Subcutaneous abdominal adipose tissue (tissue), 5 donors: ENCODE measurements around the gene MYOF.
A peak's percentile ranks its signal among the peaks of the same experiment; 100 is the strongest.

Source experiments
- H3K27ac ChIP-seq: one replicate; pipeline ENCODE4 v1.7.0; 2013; ENCODE audit warnings: low read depth, mild to moderate bottlenecking, inconsistent platforms, low read length, moderate library complexity
- H3K27me3 ChIP-seq, 5 donors: one replicate each; pipeline ENCODE4 v1.7.0; 2013; ENCODE audit warnings: low read length in 5 of 5, inconsistent platforms in 1 of 5; ENCODE audit not compliant: control insufficient read depth in 5 of 5, insufficient read depth in 4 of 5
- H3K36me3 ChIP-seq, 5 donors: one replicate each; pipeline ENCODE4 v1.7.0; 2013; ENCODE audit warnings: low read length in 5 of 5; ENCODE audit not compliant: control insufficient read depth in 5 of 5, insufficient read depth in 5 of 5
- H3K4me1 ChIP-seq, 5 donors: one replicate each; pipeline ENCODE4 v1.7.0; 2013; ENCODE audit warnings: low read length in 5 of 5, mild to moderate bottlenecking in 3 of 5, moderate library complexity in 1 of 5; ENCODE audit not compliant: control insufficient read depth in 5 of 5, insufficient read depth in 5 of 5
- H3K4me3 ChIP-seq, 5 donors: one replicate each; pipeline ENCODE4 v1.7.0; 2013; ENCODE audit warnings: low read length in 5 of 5, low read depth in 1 of 5
- H3K9ac ChIP-seq, 5 donors: one replicate each; pipeline ENCODE4 v1.7.0; 2013; ENCODE audit warnings: low read length in 5 of 5, mild to moderate bottlenecking in 4 of 5, moderate library complexity in 3 of 5
- H3K9me3 ChIP-seq, 5 donors: one replicate each; pipeline ENCODE4 v1.7.0; 2013; ENCODE audit warnings: low read length in 5 of 5; ENCODE audit not compliant: control insufficient read depth in 5 of 5
- donor health status: healthy.
- donor health status: healthy.
- donor health status: healthy.
- donor health status: healthy.
- donor health status: healthy.

Gene MYOF

DNA sequence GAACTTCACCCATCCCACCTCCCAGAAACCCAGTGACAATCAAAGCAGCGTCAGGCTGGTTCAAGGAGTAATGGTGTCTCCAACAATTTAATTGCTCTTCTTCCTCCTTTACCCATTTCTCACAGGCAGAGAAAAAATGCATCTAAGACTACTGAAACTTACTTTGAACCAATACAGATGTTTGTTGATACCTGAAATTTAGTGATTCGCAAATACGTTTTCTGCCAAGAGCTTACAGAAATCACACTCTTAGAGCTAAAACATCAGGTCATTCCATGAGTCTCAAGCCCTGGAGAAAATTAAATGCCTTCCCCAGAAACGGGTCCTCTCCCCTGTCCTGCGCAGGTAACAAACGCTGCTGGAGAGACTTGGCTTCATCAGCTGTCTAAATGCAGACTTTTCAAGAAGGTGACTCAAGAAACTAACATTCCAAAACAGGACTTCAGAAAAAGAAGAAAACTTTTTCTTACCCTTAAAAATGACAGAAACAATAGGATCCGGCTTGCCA lies 443 bp downstream of the MYOF start:
- Histone ChIP-seq H3K27ac (peak overlapping the region; percentile 99), H3K36me3 (no peaks in the 10 kb centered on the region), H3K4me1 (peaks cover 1 to 31% (median 16%) of the 10 kb centered on the region in 5 donors), H3K9me3 (no peaks in the 10 kb centered on the region), H3K9ac (peak overlapping the region; percentile 85 to 94 (median 89)), H3K27me3 (no peaks in the 10 kb centered on the region), H3K4me3 (peak overlapping the region; percentile 75 to 97 (median 87))

GRCh38 chr10:93478873-93479272 lies 3.3 kb downstream of the MYOF start:
- peaks cover 1 to 38% (median 19%) of the 10 kb centered on the region in 5 donors for H3K4me1 ChIP-seq
- H3K9me3 ChIP-seq, result no peaks in the 10 kb centered on the region
- H3K27ac ChIP-seq, result no peak overlapping the region
- H3K36me3 ChIP-seq, result peaks cover 0 to 3% (median 0%) of the 10 kb centered on the region in 5 donors
- H3K4me3 ChIP-seq, result no peak overlapping the region
- H3K9ac ChIP-seq, result no peak overlapping the region
- no peaks in the 10 kb centered on the region for H3K27me3 ChIP-seq

- Histone ChIP-seq H3K9me3 (no peaks in the 10 kb centered on the region), H3K4me3 (no peak overlapping the region), H3K4me1 (peaks cover 1 to 41% (median 23%) of the 10 kb centered on the region in 5 donors), H3K36me3 (peaks cover 0 to 3% (median 0%) of the 10 kb centered on the region in 5 donors), H3K27me3 (no peaks in the 10 kb centered on the region), H3K27ac (no peak overlapping the region), H3K9ac (no peak overlapping the region)
These were observed 5.4 kb downstream of the MYOF start for GRCh38 chr10:93476756-93477155.

DNA sequence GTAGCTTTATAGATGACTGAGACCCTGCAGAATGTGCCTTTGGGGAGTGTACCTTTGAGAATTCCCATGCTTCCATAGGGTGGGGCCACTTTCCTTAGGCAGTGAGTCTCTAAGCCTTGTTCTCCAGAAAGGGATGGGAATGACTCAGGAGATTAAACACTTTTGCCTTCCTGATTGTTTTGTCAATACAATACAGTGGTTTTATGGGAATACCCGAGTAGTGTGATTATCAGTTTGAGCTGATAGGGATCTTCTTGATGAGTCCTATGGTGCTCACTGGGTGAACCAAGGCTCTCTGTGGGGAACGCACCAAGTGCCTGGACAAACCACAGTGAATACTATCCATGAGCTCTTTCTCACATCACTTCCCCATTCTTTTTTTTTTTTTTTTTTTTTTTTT lies 6.3 kb downstream of the MYOF start:
- peaks cover 0 to 3% (median 0%) of the 10 kb centered on the region in 5 donors for H3K36me3 ChIP-seq
- no peaks in the 10 kb centered on the region for H3K27me3 ChIP-seq
- H3K4me1 ChIP-seq, result peaks cover 1 to 38% (median 23%) of the 10 kb centered on the region in 5 donors
- no peak overlapping the region for H3K9ac ChIP-seq
- H3K27ac ChIP-seq, result peak overlapping the region; percentile 10
- H3K9me3 ChIP-seq, result no peaks in the 10 kb centered on the region
- H3K4me3 ChIP-seq, result no peak overlapping the region

DNA sequence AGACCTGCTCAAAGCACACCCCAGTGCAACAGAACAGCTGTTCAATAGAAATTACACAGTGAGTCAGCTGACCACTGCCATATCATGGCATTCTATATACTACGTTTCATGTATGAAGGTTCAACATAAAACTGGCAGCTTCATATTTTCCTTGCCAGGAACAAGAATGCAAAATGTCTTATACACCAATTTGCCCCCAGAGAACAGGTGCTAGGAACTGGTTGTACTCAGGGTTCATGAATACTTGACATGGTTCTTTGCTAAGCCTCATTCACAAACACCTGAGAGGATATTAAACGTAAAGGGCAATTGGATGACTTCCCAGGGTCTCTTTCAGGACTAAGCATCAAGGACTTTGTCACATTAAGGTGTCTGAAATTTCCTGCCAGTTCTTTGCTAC lies 6.9 kb downstream of the MYOF start:
- no peak overlapping the region for H3K27ac ChIP-seq
- peaks cover 0 to 3% (median 0%) of the 10 kb centered on the region in 5 donors for H3K36me3 ChIP-seq
- H3K9ac ChIP-seq, result no peak overlapping the region
- no peaks in the 10 kb centered on the region for H3K9me3 ChIP-seq
- H3K4me1 ChIP-seq, result peaks cover 0 to 34% (median 24%) of the 10 kb centered on the region in 5 donors
- H3K4me3 ChIP-seq, result no peak overlapping the region
- no peaks in the 10 kb centered on the region for H3K27me3 ChIP-seq

DNA sequence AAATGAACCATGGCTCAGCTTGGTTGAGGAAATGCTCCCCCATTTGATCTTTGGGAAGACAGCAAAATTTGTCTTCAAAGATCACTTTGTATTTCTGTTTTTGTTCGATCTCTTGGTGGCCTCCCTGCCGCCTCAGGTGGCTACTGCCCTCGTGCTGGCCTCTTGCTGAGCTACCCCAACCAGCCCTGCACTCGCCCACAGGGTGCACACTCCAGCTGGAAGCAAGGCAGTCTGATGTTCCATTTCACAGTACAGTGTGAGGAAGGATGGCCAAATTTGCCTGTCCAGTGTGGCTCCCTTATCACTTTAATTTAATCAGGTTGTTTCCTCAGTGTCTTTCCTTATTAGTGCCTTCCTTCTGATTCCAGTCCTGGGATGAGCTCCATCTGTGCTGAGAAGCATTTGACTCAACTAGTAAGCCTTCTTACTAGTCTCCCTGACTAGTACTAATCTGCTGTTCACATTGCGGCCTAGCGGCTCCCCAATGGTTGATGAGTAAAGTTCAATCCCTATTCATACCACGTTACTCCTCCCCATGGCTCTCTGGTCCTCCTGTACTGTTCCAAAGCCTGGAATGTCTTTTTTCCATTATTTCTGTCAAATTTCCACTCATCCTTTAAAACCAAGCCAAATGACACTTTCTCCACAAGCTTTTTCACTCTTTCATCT lies 8.2 kb downstream of the MYOF start:
- H3K36me3 ChIP-seq, result peaks cover 0 to 6% (median 4%) of the 10 kb centered on the region in 5 donors
- peaks cover 0 to 26% (median 20%) of the 10 kb centered on the region in 5 donors for H3K4me1 ChIP-seq
- no peak overlapping the region for H3K27ac ChIP-seq
- no peaks in the 10 kb centered on the region for H3K27me3 ChIP-seq
- H3K9me3 ChIP-seq, result no peaks in the 10 kb centered on the region
- no peak overlapping the region for H3K4me3 ChIP-seq
- H3K9ac ChIP-seq, result no peak overlapping the region

GRCh38 chr10:93473161-93473560 lies 9.0 kb downstream of the MYOF start:
- H3K9ac ChIP-seq, result no peak overlapping the region
- H3K4me3 ChIP-seq, result no peak overlapping the region
- H3K27me3 ChIP-seq, result no peaks in the 10 kb centered on the region
- H3K4me1 ChIP-seq, result peaks cover 0 to 26% (median 23%) of the 10 kb centered on the region in 5 donors
- H3K36me3 ChIP-seq, result peaks cover 0 to 8% (median 6%) of the 10 kb centered on the region in 5 donors
- H3K27ac ChIP-seq, result no peak overlapping the region
- no peaks in the 10 kb centered on the region for H3K9me3 ChIP-seq

DNA sequence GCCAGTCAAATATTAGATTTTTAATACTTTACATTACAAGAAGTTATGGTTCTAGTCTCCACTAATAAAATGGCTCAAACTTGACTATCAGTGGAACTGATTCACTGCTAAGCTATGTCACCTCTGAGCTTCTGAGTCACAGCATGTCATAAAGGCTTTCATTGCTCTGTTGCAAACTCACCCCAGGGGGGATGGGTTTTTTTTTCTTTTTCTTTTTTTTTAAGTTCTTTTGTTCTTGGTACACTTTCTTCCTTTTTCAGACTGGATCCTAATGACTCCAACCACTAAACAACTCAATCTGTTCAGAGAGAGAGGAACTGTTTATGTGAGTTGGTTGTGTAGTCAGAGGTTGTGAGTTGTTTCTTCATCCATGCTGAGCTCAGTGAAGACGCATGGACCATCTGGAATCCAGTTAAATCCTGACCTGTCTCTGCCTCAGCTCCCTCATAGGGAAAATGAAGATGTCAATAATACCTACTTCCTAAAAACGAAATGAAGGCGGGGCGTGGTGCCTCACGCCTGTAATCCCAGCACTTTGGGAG lies 11.0 kb downstream of the MYOF start:
- Histone ChIP-seq H3K4me3 (no peak overlapping the region), H3K36me3 (peaks cover 0 to 8% (median 6%) of the 10 kb centered on the region in 5 donors), H3K9me3 (no peaks in the 10 kb centered on the region), H3K4me1 (peaks cover 0 to 33% (median 28%) of the 10 kb centered on the region in 5 donors), H3K27ac (peak overlapping the region; percentile 60), H3K9ac (no peak overlapping the region), H3K27me3 (no peaks in the 10 kb centered on the region)

DNA sequence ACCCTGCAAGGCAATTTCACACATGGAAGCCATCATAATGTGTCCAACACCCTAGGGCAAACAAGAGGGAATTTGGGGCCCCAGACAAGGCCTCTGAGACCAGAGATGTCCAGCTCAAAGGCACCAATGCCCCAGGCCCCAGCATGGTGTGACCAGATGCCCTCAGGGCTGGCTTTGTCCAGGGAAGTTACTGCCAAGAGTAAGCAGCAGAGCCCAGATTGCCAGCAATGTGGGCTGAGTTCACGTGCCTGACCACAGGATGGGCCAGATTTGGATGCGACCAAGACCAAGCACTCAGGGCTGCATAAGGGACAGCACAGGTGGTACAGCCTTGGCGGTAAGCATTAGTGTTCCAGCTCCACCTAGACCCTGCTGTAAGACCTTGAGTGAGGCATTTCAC lies 12.7 kb downstream of the MYOF start:
- Histone ChIP-seq H3K9ac (no peak overlapping the region), H3K36me3 (peaks cover 0 to 7% (median 4%) of the 10 kb centered on the region in 5 donors), H3K27ac (peak overlapping the region; percentile 52), H3K9me3 (no peaks in the 10 kb centered on the region), H3K4me3 (no peak overlapping the region), H3K4me1 (peaks cover 6 to 50% (median 41%) of the 10 kb centered on the region in 5 donors), H3K27me3 (no peaks in the 10 kb centered on the region)

DNA sequence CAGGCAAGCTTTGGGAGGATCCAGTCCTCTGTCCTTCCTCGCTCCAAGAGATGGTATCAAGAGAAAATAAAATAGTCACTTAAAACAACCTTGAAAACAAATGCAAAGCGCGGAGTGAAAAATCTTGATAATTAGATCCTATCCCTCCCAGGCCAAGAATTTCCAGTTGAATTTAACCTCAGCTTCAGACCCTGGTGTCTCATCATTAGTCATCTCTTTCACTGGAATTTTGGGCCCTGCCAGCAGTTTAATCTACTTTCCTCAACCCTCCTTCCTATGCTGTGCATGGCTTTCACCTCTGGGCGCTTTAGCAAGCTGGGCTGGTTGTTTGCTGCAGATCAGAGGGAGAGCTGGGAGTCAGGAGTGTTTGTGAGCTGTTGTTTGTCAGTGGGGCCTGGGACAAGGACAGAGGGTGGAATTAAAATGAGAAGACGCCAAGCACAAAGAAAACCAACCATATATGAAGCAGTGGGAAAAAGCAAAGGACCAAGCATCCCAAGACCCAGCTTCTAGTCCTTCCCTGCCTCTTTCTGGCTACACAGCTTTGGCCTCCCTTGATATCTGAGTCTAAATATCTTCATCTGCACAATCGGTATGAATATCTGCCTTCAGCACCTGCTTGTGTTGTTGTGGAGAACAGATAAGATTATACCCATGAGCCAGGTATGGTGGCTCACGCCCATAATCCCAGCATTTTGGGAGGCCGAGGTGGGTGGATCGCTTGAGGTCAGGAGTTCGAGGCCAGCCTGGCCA lies 13.5 kb downstream of the MYOF start:
- peaks cover 0 to 7% (median 4%) of the 10 kb centered on the region in 5 donors for H3K36me3 ChIP-seq
- H3K27ac ChIP-seq, result peak overlapping the region; percentile 52
- no peaks in the 10 kb centered on the region for H3K27me3 ChIP-seq
- peaks cover 8 to 58% (median 49%) of the 10 kb centered on the region in 5 donors for H3K4me1 ChIP-seq
- H3K4me3 ChIP-seq, result no peak overlapping the region
- H3K9ac ChIP-seq, result peak overlapping the region in 1 of 5 donors; percentile 19
- H3K9me3 ChIP-seq, result no peaks in the 10 kb centered on the region
